ENCODE measurements around the gene MGST2.

MGST2 gene

GRCh38 chr4:139740531-139741041 lies 75.0 kb downstream of the MGST2 start:
- H3K4me3 ChIP-seq (ENCODE audit: low read depth, low read length) = no peak overlapping the region
- DNase-seq (ENCODE audit: low read depth) = no peak
- no peak for TF ChIP-seq CTCF (IDR thresholded peaks at IDR 0.05; ENCODE audit: low read depth, low read length, missing control alignments)

- no peak for DNase-seq (ENCODE audit: low read depth)
- no peak overlapping the region for H3K4me3 ChIP-seq (ENCODE audit: low read depth, low read length)
Observed at GRCh38 chr4:139743027-139743426, 77.4 kb downstream of the MGST2 start.

GRCh38 chr4:139744232-139744631 lies 78.6 kb downstream of the MGST2 start:
- no peak overlapping the region for H3K4me3 ChIP-seq (ENCODE audit: low read depth, low read length)
- TF ChIP-seq CTCF (IDR thresholded peaks at IDR 0.05; ENCODE audit: low read depth, low read length, missing control alignments) = no peak
- no peak for DNase-seq (ENCODE audit: low read depth)

More at GRCh38 chr4:139743027-139743426, 77.4 kb downstream of the MGST2 start:
- no peak for TF ChIP-seq CTCF (IDR thresholded peaks at IDR 0.05; ENCODE audit: low read depth, low read length, missing control alignments)

GRCh38 chr4:139745111-139745639 lies 79.6 kb downstream of the MGST2 start:
- DNase-seq (ENCODE audit: low read depth) = no peak
- no peak for TF ChIP-seq CTCF (IDR thresholded peaks at IDR 0.05; ENCODE audit: low read depth, low read length, missing control alignments)
- H3K4me3 ChIP-seq (ENCODE audit: low read depth, low read length) = no peak overlapping the region

- no peak for TF ChIP-seq CTCF (IDR thresholded peaks at IDR 0.05; ENCODE audit: low read depth, low read length, missing control alignments)
- H3K4me3 ChIP-seq (ENCODE audit: low read depth, low read length) = no peak overlapping the region
- DNase-seq (ENCODE audit: low read depth) = no peak
Observed at GRCh38 chr4:139746431-139747171, 81.0 kb downstream of the MGST2 start.

GRCh38 chr4:139749338-139749737 lies 83.7 kb downstream of the MGST2 start:
- no peak for DNase-seq (ENCODE audit: low read depth)
- no peak for TF ChIP-seq CTCF (IDR thresholded peaks at IDR 0.05; ENCODE audit: low read depth, low read length, missing control alignments)
- H3K4me3 ChIP-seq (ENCODE audit: low read depth, low read length) = no peak overlapping the region

Measured in GM12864 (cell line).